Activated CD8-positive, alpha-beta memory T cell treated with anti-CD3 and anti-CD28 coated beads, Interleukin-2, amount 50 U/mL, for 1 hour (primary cell): ENCODE measurements around the gene PC.
"Not testable (repeated sequence)": the region's sequence is repeated elsewhere in the genome, so short reads cannot be mapped to it uniquely, and the experiment has no call there.

Experiments used
- DNase-seq: peaks from one replicate; pipeline ENCODE4 v3.0.0-alpha.2; 2020; ENCODE audit errors: extremely low read depth

PC gene

GRCh38 chr11:66978717-66979116, 20.5 kb upstream of the PC start:
- no peak for DNase-seq

GRCh38 chr11:66978229-66978628, 20.0 kb upstream of the PC start:
- no peak for DNase-seq

GRCh38 chr11:66976925-66977324, 18.7 kb upstream of the PC start:
- no peak for DNase-seq

- DNase-seq, result no peak
Observed at GRCh38 chr11:66976028-66976467, 17.9 kb upstream of the PC start.

- DNase-seq, result no peak
Observed at GRCh38 chr11:66975405-66976027, 17.3 kb upstream of the PC start.

- DNase-seq, result no peak
Observed at GRCh38 chr11:66974724-66975404, 16.7 kb upstream of the PC start, which contains the start of gene C11orf86. Gene C11orf86, plus strand, starts transcription at chr11:66975304. Its CDS starts 59 bp downstream, at chr11:66975363.

GRCh38 chr11:66973956-66974580, 15.9 kb upstream of the PC start:
- no peak for DNase-seq

GRCh38 chr11:66971488-66971887, 13.3 kb upstream of the PC start:
- DNase-seq, result no peak

- DNase-seq, result no peak
Observed at GRCh38 chr11:66970807-66971442, 12.7 kb upstream of the PC start.

- DNase-seq, result no peak
Observed at GRCh38 chr11:66970371-66970806, 12.2 kb upstream of the PC start.

GRCh38 chr11:66969584-66970225, 11.5 kb upstream of the PC start:
- DNase-seq, result no peak

- DNase-seq, result no peak
Observed at GRCh38 chr11:66967670-66968425, 9.7 kb upstream of the PC start.

GRCh38 chr11:66966351-66966750, 8.2 kb upstream of the PC start:
- DNase-seq, result no peak

GRCh38 chr11:66964495-66964894, 6.3 kb upstream of the PC start:
- no peak for DNase-seq

GRCh38 chr11:66962801-66963200, 4.6 kb upstream of the PC start:
- DNase-seq, result no peak

- DNase-seq, result no peak
Observed at GRCh38 chr11:66962247-66962646, 4.1 kb upstream of the PC start.

GRCh38 chr11:66961691-66962213, 3.6 kb upstream of the PC start:
- DNase-seq, result not testable (repeated sequence)

- DNase-seq, result no peak
Observed at GRCh38 chr11:66958956-66959274, 732 bp upstream of the PC start.

GRCh38 chr11:66957971-66958231, 282 bp downstream of the PC start:
- DNase-seq, result no peak

- DNase-seq, result no peak
Observed at GRCh38 chr11:66956689-66957290, 1.4 kb downstream of the PC start.
